Glutamatergic neuron (in vitro differentiated cells): ENCODE measurements around the gene TEX19. TPM values are rescaled to one million over a fixed set of nuclear protein-coding genes. Genes with fewer than 3 reads are reported as not detected.

Experiments used
- DNase-seq: peaks from one replicate; pipeline ENCODE4 v3.0.0; 2022
- H3K27ac Mint-ChIP-seq: one replicate; pipeline ENCODE4 v1.8.0; 2020; ENCODE audit warnings: mild to moderate bottlenecking, mixed read lengths, inconsistent platforms; ENCODE audit not compliant: unreplicated experiment
- H3K27me3 Mint-ChIP-seq: one replicate; pipeline ENCODE4 v1.8.0; 2020; ENCODE audit warnings: mild to moderate bottlenecking, moderate library complexity, mixed read lengths, inconsistent platforms; ENCODE audit not compliant: unreplicated experiment
- H3K36me3 Mint-ChIP-seq: one replicate; pipeline ENCODE4 v1.8.0; 2020; ENCODE audit warnings: mild to moderate bottlenecking, mixed read lengths, inconsistent platforms; ENCODE audit not compliant: unreplicated experiment
- H3K4me1 Mint-ChIP-seq: one replicate; pipeline ENCODE4 v1.8.0; 2020; ENCODE audit warnings: mild to moderate bottlenecking, low read depth, mixed read lengths, inconsistent platforms; ENCODE audit not compliant: unreplicated experiment
- H3K4me3 Mint-ChIP-seq: one replicate; pipeline ENCODE4 v1.8.0; 2020; ENCODE audit warnings: mild to moderate bottlenecking, mixed read lengths, inconsistent platforms; ENCODE audit not compliant: unreplicated experiment
- H3K9me3 Mint-ChIP-seq: one replicate; pipeline ENCODE4 v1.8.0; 2020; ENCODE audit warnings: mild to moderate bottlenecking, moderate library complexity, mixed read lengths, inconsistent platforms; ENCODE audit not compliant: unreplicated experiment
- CTCF ChIP-seq: fragments of 200-600 bp; sonication (generic); IDR thresholded peaks from one replicate; pipeline ENCODE4 v1.5.0; 2021; ENCODE audit not compliant: partially characterized antibody, unreplicated experiment
- total RNA-seq: library from RNA; stranded (reverse); fragmentation: NEBNext Ultra II Directional; extraction: Animal tissue kit (Norgen Biotek cat#: 25700); gene quantifications from one replicate; pipeline ENCODE4 v1.2.1, GENCODE V29; 2021; ENCODE audit not compliant: unreplicated experiment

TEX19 gene
- total RNA-seq, 1 donor from 2014 or later, result not detected

GRCh38 chr17:82334204-82334621 lies 24.8 kb upstream of the TEX19 start:
- peaks cover 12% of the 10 kb centered on the region for H3K9me3 Mint-ChIP-seq
- H3K27me3 Mint-ChIP-seq, result peaks cover 15% of the 10 kb centered on the region
- H3K36me3 Mint-ChIP-seq, result no peaks in the 10 kb centered on the region
- H3K4me3 Mint-ChIP-seq, result no peak overlapping the region
- no peak for TF ChIP-seq CTCF
- H3K4me1 Mint-ChIP-seq, result peaks cover 8% of the 10 kb centered on the region
- no peak overlapping the region for H3K27ac Mint-ChIP-seq
- no peak for DNase-seq

GRCh38 chr17:82334622-82335394 lies 24.2 kb upstream of the TEX19 start:
- Mint-ChIP-seq H3K9me3 (peaks cover 8% of the 10 kb centered on the region), H3K36me3 (no peaks in the 10 kb centered on the region), H3K27ac (no peak overlapping the region), H3K4me1 (peaks cover 8% of the 10 kb centered on the region), H3K4me3 (no peak overlapping the region), H3K27me3 (peaks cover 15% of the 10 kb centered on the region)
- no peak for TF ChIP-seq CTCF
- DNase-seq, result no peak

- H3K4me3 Mint-ChIP-seq, result no peak overlapping the region
- TF ChIP-seq CTCF, result no peak
- H3K36me3 Mint-ChIP-seq, result no peaks in the 10 kb centered on the region
- peaks cover 7% of the 10 kb centered on the region for H3K4me1 Mint-ChIP-seq
- no peak for DNase-seq
- peaks cover 13% of the 10 kb centered on the region for H3K27me3 Mint-ChIP-seq
- H3K27ac Mint-ChIP-seq, result no peak overlapping the region
- H3K9me3 Mint-ChIP-seq, result peaks cover 2% of the 10 kb centered on the region
Observed at GRCh38 chr17:82338858-82339633, 20.0 kb upstream of the TEX19 start.

DNA sequence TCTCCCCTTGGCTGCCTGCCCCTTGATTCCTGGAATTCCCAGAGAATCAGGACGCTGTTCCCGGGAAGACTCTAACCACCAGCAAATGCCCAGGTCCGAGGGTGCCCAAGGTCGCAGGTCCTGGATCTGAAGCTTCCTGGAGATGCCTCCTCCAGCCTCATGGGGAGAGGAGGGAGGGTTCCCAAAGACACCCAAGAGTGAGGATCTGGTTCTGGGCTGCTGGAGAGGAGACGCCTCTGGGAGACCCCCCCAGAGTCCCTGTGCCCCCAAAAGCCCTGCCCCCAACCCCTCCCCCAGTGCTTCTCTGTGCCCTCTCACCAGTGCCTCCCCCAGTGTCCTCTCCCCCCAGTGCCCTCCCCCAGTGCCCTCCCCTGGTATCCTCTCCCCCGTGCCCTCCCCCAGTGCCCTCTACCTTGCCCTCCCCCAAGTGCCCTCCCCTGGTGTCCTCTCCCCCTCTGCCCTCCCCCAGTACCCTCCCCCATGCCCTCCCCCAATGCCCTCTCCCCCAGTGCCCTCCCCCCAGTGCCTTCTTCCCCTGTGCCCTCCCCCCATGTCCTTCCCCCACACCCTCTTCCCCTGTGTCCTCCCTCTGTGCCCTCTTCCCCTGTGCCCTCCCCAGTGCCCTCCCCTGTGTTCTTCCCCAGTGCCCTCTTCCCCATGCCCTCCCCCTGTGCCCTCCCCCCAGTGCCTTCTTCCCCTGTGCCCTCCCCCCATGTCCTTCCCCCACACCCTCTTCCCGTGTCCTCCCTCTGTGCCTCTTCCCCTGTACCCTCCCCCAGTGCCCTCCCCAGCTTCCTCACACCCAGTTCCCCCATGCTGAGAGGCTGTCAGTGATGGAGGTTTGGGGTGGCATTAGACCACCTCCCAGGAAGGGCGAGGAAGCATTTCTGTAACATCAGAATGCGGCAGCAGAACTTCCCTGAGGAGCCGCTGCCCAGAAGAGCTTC lies 19.1 kb upstream of the TEX19 start:
- Mint-ChIP-seq H3K36me3 (no peaks in the 10 kb centered on the region), H3K9me3 (peaks cover 1% of the 10 kb centered on the region), H3K4me3 (no peak overlapping the region), H3K27me3 (peaks cover 13% of the 10 kb centered on the region), H3K27ac (no peak overlapping the region), H3K4me1 (peaks cover 6% of the 10 kb centered on the region)
- DNase-seq, result no peak
- TF ChIP-seq CTCF, result no peak
